ENCODE data around the gene SLC4A3.

SLC4A3 gene

DNA sequence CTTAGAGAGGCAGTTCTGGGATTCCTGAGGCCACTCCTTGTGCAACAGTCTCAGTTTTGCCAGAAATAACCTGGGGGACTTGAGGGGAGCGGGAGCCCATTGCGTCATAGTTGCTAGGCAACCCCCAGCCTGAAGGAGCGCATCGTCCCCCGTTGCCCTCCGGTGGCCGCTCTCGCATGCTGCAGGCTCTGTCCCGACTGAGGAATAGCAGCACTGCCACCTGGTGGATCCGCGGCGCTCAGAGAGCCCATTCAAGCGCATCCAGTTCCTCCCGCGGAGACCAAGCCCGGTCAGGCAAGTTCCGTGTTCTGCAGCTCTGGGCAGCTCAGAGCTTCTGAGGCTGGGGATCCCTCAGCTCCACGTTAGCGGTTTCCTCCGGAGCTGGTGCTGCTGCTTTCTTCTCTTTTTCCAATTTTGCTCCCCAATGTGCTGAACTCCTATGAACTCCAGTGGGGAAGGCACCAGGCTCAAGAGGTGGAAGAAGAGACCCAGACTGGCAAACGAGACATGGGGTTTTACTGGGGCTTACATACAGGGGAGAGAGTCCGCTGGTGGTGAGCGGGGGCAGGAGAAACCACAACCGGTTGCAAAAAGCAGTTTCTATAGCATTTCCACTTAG lies 15.1 kb downstream of the SLC4A3 start (continued):
- TF ChIP-seq, protein P1, sequence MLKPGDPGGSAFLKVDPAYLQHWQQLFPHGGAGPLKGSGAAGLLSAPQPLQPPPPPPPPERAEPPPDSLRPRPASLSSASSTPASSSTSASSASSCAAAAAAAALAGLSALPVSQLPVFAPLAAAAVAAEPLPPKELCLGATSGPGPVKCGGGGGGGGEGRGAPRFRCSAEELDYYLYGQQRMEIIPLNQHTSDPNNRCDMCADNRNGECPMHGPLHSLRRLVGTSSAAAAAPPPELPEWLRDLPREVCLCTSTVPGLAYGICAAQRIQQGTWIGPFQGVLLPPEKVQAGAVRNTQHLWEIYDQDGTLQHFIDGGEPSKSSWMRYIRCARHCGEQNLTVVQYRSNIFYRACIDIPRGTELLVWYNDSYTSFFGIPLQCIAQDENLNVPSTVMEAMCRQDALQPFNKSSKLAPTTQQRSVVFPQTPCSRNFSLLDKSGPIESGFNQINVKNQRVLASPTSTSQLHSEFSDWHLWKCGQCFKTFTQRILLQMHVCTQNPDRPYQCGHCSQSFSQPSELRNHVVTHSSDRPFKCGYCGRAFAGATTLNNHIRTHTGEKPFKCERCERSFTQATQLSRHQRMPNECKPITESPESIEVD (tag by site-specific recombination; IDR thresholded peaks at IDR 0.05) = no peak
- TF ChIP-seq ZBTB48 (tag by site-specific recombination; IDR thresholded peaks at IDR 0.05) (no peak), RBAK (tag by site-specific recombination; IDR thresholded peaks at IDR 0.05) (no peak), ZSCAN4 (tag by site-specific recombination; IDR thresholded peaks at IDR 0.05) (no peak), ZNF76 (tag by site-specific recombination; IDR thresholded peaks at IDR 0.05; ENCODE audit: borderline replicate concordance, low read depth) (no peak), OVOL3 (tag by site-specific recombination; IDR thresholded peaks at IDR 0.05) (no peak), EGR2 (tag by site-specific recombination; IDR thresholded peaks at IDR 0.05; ENCODE audit: low read depth) (no peak), ZBTB17 (tag by site-specific recombination; IDR thresholded peaks at IDR 0.05) (peak; percentile 84), ZNF600 (tag by site-specific recombination; IDR thresholded peaks at IDR 0.05) (peak; percentile 91), ZNF514 (tag by site-specific recombination; IDR thresholded peaks at IDR 0.05) (no peak), HOXD13 (CRISPR knock-in tag; IDR thresholded peaks at IDR 0.05; ENCODE audit: borderline replicate concordance) (no peak), ZNF391 (tag by site-specific recombination; IDR thresholded peaks at IDR 0.05; ENCODE audit: borderline replicate concordance, low read depth) (0 out of 2 replicates have a peak, but pooled peaks have one; percentile 37), ZNF792 (tag by site-specific recombination; IDR thresholded peaks at IDR 0.05) (no peak), ZNF354C (tag by site-specific recombination; IDR thresholded peaks at IDR 0.05; ENCODE audit: borderline replicate concordance, low read depth) (no peak), KLF8 (tag by site-specific recombination; IDR thresholded peaks at IDR 0.05) (peak; percentile 21; the same call in 1 of the 2 replicates), YY1 (tag by site-specific recombination; IDR thresholded peaks at IDR 0.05) (no peak), PRDM1 (tag by site-specific recombination; IDR thresholded peaks at IDR 0.05) (no peak), ZNF768 (tag by site-specific recombination; IDR thresholded peaks at IDR 0.05) (no peak), ZEB2 (tag by site-specific recombination; IDR thresholded peaks at IDR 0.05) (peak; percentile 71; the same call in 1 of the 2 replicates), ZNF335 (tag by site-specific recombination; conservative IDR thresholded peaks at IDR 0.05) (0 out of 2 replicates have a peak, but pooled peaks have one; percentile 25), ZNF423 (tag by site-specific recombination; IDR thresholded peaks at IDR 0.05) (no peak), YY2 (tag by site-specific recombination; IDR thresholded peaks at IDR 0.05) (no peak), ZNF426 (tag by site-specific recombination; IDR thresholded peaks at IDR 0.05) (no peak), ZFP69B (tag by site-specific recombination; IDR thresholded peaks at IDR 0.05) (peak; percentile 33; the same call in 1 of the 2 replicates), ZNF555 (tag by site-specific recombination; conservative IDR thresholded peaks at IDR 0.05) (no peak), KLF16 (tag by site-specific recombination; IDR thresholded peaks at IDR 0.05) (no peak), ZNF157 (tag by site-specific recombination; IDR thresholded peaks at IDR 0.05) (no peak), SCRT2 (tag by site-specific recombination; IDR thresholded peaks at IDR 0.05) (peak; percentile 67), ZNF239 (tag by site-specific recombination; IDR thresholded peaks at IDR 0.05) (no peak), ZNF521 (tag by site-specific recombination; IDR thresholded peaks at IDR 0.05) (no peak), ZNF292 (tag by site-specific recombination; IDR thresholded peaks at IDR 0.05; ENCODE audit: borderline replicate concordance, low read depth) (no peak), ZNF621 (tag by site-specific recombination; IDR thresholded peaks at IDR 0.05) (no peak)
- TF ChIP-seq, protein P2, sequence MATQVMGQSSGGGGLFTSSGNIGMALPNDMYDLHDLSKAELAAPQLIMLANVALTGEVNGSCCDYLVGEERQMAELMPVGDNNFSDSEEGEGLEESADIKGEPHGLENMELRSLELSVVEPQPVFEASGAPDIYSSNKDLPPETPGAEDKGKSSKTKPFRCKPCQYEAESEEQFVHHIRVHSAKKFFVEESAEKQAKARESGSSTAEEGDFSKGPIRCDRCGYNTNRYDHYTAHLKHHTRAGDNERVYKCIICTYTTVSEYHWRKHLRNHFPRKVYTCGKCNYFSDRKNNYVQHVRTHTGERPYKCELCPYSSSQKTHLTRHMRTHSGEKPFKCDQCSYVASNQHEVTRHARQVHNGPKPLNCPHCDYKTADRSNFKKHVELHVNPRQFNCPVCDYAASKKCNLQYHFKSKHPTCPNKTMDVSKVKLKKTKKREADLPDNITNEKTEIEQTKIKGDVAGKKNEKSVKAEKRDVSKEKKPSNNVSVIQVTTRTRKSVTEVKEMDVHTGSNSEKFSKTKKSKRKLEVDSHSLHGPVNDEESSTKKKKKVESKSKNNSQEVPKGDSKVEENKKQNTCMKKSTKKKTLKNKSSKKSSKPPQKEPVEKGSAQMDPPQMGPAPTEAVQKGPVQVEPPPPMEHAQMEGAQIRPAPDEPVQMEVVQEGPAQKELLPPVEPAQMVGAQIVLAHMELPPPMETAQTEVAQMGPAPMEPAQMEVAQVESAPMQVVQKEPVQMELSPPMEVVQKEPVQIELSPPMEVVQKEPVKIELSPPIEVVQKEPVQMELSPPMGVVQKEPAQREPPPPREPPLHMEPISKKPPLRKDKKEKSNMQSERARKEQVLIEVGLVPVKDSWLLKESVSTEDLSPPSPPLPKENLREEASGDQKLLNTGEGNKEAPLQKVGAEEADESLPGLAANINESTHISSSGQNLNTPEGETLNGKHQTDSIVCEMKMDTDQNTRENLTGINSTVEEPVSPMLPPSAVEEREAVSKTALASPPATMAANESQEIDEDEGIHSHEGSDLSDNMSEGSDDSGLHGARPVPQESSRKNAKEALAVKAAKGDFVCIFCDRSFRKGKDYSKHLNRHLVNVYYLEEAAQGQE (tag by site-specific recombination; IDR thresholded peaks at IDR 0.05) = no peak
- TF ChIP-seq, protein P3, sequence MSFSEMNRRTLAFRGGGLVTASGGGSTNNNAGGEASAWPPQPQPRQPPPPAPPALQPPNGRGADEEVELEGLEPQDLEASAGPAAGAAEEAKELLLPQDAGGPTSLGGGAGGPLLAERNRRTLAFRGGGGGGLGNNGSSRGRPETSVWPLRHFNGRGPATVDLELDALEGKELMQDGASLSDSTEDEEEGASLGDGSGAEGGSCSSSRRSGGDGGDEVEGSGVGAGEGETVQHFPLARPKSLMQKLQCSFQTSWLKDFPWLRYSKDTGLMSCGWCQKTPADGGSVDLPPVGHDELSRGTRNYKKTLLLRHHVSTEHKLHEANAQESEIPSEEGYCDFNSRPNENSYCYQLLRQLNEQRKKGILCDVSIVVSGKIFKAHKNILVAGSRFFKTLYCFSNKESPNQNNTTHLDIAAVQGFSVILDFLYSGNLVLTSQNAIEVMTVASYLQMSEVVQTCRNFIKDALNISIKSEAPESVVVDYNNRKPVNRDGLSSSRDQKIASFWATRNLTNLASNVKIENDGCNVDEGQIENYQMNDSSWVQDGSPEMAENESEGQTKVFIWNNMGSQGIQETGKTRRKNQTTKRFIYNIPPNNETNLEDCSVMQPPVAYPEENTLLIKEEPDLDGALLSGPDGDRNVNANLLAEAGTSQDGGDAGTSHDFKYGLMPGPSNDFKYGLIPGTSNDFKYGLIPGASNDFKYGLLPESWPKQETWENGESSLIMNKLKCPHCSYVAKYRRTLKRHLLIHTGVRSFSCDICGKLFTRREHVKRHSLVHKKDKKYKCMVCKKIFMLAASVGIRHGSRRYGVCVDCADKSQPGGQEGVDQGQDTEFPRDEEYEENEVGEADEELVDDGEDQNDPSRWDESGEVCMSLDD (tag by site-specific recombination; IDR thresholded peaks at IDR 0.05) = peak; percentile 50; the same call in 1 of the 2 replicates

Measured in HEK293 (cell line).